HG03378 (cell line): Measurements from ENCODE around the gene PRKCD.

ENCODE experiments used
- ATAC-seq: cut with Tn5 transposase; IDR thresholded peaks from one replicate; pipeline ENCODE4 v1.9.1; 2021; ENCODE audit warnings: mild to moderate bottlenecking, moderate library complexity; ENCODE audit not compliant: unreplicated experiment

Gene PRKCD

DNA sequence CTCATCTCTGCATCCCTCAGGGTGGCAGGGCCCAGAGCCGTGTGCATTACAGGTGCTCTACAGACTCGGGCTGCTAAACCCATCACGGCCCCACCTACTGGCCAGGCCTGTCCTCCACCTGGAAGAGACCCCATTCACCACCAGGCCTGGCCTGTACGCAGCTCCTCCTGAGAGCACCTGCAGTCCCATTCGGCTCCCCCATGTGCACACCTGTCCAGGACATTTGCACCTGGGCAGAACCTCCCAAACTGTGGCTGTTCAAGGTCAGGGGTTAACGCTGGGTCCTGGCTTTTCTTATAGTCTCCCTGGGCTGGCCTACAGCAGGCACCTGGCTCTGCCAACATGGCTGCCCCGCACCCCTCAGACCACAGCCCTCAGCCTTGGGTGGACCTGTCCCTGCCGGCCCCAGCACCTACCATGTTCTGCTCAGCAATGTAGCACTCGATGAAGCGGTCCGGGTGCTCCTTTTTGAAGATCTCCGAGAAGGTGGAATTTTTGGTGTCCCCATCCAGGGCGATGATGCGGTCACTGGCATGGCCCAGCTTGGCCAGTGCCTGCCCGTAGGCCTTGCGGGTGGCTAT lies 69.1 kb downstream of the PRKCD start:
- no peak for ATAC-seq

- ATAC-seq, result no peak
Observed at GRCh38 chr3:53230789-53231188, 69.8 kb downstream of the PRKCD start.

- ATAC-seq, result no peak
Observed at GRCh38 chr3:53231532-53232511, 70.8 kb downstream of the PRKCD start.

DNA sequence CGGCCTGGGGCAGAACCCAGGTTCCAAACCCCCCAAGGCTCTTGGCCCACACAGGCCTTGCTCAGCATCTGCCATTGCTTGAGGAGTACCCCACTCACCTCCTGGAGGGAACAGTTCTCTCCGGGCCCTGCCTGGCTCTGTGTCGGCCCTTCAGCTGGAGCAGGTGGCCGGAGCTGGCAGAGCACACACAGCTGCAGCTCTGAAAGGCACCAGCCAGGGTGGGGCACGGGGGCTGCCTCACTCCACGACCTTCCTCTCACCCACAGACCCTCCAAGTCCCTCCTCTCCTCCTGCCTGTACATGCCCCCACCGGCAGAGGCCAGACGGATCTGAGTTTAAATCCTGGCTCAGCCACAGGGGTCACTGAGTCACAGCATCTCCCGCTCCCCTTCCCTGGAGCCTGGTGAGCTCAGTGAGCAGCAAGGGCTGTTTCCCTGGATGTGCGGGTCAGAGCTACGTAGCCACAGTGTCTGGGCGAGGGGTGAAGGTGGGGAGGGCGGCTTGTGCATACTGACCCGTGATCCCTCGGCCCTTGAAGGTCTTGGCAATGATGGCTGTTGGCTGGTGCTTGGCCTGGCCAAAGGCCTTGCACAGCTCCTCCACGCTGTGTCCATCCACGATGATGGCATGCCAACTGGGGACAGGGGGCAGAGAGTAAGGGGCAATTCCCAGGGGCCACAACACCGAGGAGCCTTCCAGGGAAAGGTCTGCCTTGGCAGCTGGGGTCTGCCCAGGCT lies 71.8 kb downstream of the PRKCD start:
- ATAC-seq, result no peak

DNA sequence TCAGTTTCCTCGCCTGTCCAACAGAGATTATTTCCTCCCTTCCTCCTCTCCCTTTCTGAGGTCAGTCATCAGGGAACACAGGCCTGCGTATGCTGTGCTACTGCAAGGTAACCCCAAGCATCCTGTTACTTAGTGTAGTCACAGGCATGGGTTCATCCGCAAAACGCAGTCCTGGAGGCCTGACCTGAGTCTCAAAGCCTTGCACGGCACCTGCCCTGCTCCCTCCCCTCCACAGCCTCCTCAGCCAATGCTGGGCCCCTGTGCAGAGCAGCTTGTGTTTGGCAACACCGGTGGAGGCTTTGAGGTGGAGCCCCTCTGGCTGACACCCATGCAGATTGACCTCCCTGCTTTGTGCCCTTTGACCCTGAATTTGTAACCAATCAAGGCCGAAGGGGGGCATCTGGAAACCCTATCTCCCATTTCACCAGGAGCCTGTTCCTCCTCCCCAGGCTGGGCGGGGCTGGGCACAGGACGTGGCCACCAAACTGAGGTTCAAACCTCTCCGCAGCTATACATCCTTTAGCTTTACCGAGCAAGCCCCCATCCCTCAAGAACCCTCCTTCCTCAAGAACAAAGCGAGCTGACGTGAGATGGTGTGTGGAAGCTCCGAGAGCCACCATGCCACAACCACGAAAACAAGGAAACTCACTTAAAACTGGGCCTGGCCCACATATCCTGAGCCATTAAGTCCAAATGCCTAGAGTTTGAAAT lies 73.3 kb downstream of the PRKCD start:
- no peak for ATAC-seq

DNA sequence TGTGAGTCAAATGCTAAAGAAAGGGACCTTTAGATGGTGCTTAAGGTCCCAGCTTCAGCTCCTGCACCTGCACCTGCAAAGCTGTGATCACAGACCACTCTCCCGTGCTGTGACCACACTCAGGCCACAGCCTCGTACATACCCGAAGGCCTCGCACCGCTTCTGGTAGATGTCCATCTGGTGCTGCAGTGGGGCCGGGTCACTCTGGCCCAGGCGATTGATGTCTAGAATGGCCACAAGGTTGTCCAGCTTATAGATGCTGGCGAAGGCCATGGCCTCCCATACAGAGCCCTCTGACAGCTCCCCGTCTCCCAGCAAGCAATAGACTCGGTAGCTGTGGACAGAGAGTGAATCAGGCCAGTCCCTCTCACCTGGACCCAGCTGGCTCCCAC lies 73.8 kb downstream of the PRKCD start:
- no peak for ATAC-seq

GRCh38 chr3:53235545-53235944 lies 74.5 kb downstream of the PRKCD start:
- no peak for ATAC-seq

GRCh38 chr3:53236112-53236841 lies 75.3 kb downstream of the PRKCD start:
- no peak for ATAC-seq

GRCh38 chr3:53238051-53238850 lies 77.2 kb downstream of the PRKCD start:
- ATAC-seq, result no peak

GRCh38 chr3:53238886-53239285 lies 77.9 kb downstream of the PRKCD start:
- ATAC-seq, result no peak

- ATAC-seq, result no peak
Observed at GRCh38 chr3:53239800-53240199, 78.8 kb downstream of the PRKCD start.

- no peak for ATAC-seq
Observed at GRCh38 chr3:53240989-53241972, 80.3 kb downstream of the PRKCD start.

GRCh38 chr3:53242155-53242554 lies 81.1 kb downstream of the PRKCD start:
- no peak for ATAC-seq
